BLaER1 treated with 17β-estradiol and CSF1 and Interleukin-3, amounts not matched to agents 10 nM and 100 nM (cell line): ENCODE data around the gene SLC34A1.

Experiments used
- H3K27ac ChIP-seq, 11 experiments: shearing (Covaris generic); formaldehyde crosslinking; 2 replicates each; pipeline ENCODE4 v1.8.1; 2022
- H3K27me3 ChIP-seq, 11 experiments: shearing (Covaris generic); formaldehyde crosslinking; 2 replicates each; pipeline ENCODE4 v1.8.1; 2022
- H3K36me3 ChIP-seq, 11 experiments: shearing (Covaris generic); formaldehyde crosslinking; 2 replicates each; pipeline ENCODE4 v1.8.1; 2022
- H3K4me1 ChIP-seq, 10 experiments: shearing (Covaris generic); formaldehyde crosslinking; 2 replicates each; pipeline ENCODE4 v1.8.1; 2022
- H3K4me2 ChIP-seq, 11 experiments: shearing (Covaris generic); formaldehyde crosslinking; 2 replicates each; pipeline ENCODE4 v1.8.1; 2022
- H3K4me3 ChIP-seq, 10 experiments: shearing (Covaris generic); formaldehyde crosslinking; 2 replicates each; pipeline ENCODE4 v1.8.1; 2022
- H3K9ac ChIP-seq, 11 experiments: shearing (Covaris generic); formaldehyde crosslinking; 2 replicates each; pipeline ENCODE4 v1.8.1; 2022
- H3K9me3 ChIP-seq, 11 experiments: shearing (Covaris generic); formaldehyde crosslinking; replicated peaks in 1 of 11; 2 replicates each; pipeline ENCODE4 v1.8.1; 2022
- H4K20me1 ChIP-seq, 11 experiments: shearing (Covaris generic); formaldehyde crosslinking; 2 replicates each; pipeline ENCODE4 v1.8.1; 2022
- Cebpa-rat ChIP-seq, 11 experiments: shearing (Covaris generic); IDR thresholded peaks; 2 replicates each; pipeline ENCODE4 v1.8.1; 2022

The SLC34A1 gene, protein sequence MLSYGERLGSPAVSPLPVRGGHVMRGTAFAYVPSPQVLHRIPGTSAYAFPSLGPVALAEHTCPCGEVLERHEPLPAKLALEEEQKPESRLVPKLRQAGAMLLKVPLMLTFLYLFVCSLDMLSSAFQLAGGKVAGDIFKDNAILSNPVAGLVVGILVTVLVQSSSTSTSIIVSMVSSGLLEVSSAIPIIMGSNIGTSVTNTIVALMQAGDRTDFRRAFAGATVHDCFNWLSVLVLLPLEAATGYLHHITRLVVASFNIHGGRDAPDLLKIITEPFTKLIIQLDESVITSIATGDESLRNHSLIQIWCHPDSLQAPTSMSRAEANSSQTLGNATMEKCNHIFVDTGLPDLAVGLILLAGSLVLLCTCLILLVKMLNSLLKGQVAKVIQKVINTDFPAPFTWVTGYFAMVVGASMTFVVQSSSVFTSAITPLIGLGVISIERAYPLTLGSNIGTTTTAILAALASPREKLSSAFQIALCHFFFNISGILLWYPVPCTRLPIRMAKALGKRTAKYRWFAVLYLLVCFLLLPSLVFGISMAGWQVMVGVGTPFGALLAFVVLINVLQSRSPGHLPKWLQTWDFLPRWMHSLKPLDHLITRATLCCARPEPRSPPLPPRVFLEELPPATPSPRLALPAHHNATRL

DNA sequence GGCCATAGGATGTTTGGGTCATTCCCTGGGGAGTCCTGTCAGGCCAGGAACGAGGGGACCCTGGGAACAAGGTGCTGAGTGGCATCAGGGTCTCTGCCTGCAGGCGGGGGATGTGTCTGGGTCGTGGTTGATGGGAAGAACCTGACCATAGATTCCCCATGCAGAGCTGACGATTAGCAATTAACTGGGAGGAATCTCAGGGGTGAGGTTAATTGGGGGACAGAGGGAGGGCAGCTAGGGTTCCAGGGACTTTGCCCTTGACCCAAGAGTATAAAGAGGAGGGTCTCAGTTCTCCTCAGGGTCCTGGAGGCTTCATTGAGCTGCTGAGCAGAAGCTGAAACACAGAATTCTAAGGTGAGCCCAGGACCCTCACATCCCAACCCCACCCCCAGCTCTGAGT, at the start of gene SLC34A1:
Gene SLC34A1 (plus strand): TSS at position 301 of the 400 bp plus-strand sequence. CDS start 1,308 bp downstream, outside the sequence.
- H3K36me3 ChIP-seq = no peaks in the 10 kb centered on the region
- H3K4me3 ChIP-seq = no peak within 1 kb of the TSS
- no peak within 1 kb of the TSS; a peak in 1 of 22 replicates for H3K9ac ChIP-seq
- no peaks in the 10 kb centered on the region for H3K9me3 ChIP-seq
- peaks cover 0 to 4% (median 0%) of the 10 kb centered on the region in 11 experiments; a peak in 2 of 22 replicates for H4K20me1 ChIP-seq
- H3K27ac ChIP-seq = no peak within 1 kb of the TSS
- H3K4me1 ChIP-seq = peaks cover 35 to 82% (median 74%) of the 10 kb centered on the region in 10 experiments
- no peak for TF ChIP-seq Cebpa-rat (IDR thresholded peaks at IDR 0.05)
- H3K27me3 ChIP-seq = peaks cover 0 to 10% (median 0%) of the 10 kb centered on the region in 11 experiments; a peak in 1 of 22 replicates
- H3K4me2 ChIP-seq = peak within 1 kb of the TSS in 9 of 11 experiments; percentile 16 to 93 (median 69); a peak in 10 of 22 replicates

DNA sequence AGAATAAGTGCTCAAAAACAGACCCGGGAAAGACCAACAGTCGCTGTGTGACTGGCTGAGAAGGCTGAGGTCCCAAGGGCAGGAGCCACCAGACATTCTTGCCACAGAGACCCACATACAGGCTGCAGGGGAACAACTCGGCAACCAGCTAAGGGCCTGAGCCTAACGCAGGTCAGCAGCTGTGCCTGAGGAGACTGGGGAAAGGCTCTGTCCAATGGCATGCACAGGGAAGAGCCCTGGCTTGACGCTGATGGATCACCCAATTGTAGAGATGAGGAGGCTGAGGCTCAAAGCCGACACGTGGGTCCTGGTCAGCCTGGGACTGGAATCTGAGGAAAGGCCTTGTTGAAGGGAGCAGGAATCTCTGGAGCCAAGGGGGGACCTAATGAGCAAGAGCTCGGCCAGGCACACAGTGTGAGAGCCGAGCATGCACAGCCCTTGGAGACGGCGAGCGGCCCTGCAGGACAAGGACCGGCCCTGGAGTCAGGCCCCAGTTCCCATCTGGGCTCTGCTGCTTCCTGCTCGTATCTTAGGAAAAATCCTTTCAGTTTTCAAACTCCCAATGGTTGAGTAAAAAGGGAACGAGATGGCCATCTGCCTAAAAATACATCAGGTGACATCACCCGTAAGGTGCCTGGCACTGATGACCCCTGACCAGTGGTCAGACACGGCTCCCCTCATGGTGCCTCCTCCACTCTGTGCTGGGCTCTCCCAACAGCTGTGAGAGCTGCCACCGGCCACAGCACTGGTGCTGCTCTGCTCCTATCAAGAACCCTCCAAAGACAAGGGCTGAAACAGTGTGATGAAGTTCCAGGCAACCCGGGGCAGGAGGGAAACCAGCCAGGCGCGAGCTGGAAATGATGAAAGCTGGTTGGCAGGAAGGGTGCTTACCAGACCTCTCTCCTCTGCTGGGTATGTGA, 49.2 kb upstream of the SLC34A1 start:
- Histone ChIP-seq H4K20me1 (peaks cover 22 to 100% (median 77%) of the 10 kb centered on the region in 11 experiments; a peak in 21 of 22 replicates), H3K4me2 (peak overlapping the region; percentile 58 to 98 (median 90)), H3K9ac (peak overlapping the region in 8 of 11 experiments; percentile 55 to 83 (median 76); a peak in 15 of 22 replicates), H3K9me3 (no peaks in the 10 kb centered on the region), H3K4me1 (peaks cover 80 to 100% (median 100%) of the 10 kb centered on the region in 10 experiments), H3K36me3 (peaks cover 45 to 94% (median 72%) of the 10 kb centered on the region in 11 experiments), H3K4me3 (peak overlapping the region in 2 of 10 experiments; percentile 26 to 29; a peak in 4 of 20 replicates), H3K27me3 (no peaks in the 10 kb centered on the region), H3K27ac (peak overlapping the region in 8 of 11 experiments; percentile 75 to 92 (median 84); a peak in 15 of 22 replicates)
- no peak for TF ChIP-seq Cebpa-rat (IDR thresholded peaks at IDR 0.05)

DNA sequence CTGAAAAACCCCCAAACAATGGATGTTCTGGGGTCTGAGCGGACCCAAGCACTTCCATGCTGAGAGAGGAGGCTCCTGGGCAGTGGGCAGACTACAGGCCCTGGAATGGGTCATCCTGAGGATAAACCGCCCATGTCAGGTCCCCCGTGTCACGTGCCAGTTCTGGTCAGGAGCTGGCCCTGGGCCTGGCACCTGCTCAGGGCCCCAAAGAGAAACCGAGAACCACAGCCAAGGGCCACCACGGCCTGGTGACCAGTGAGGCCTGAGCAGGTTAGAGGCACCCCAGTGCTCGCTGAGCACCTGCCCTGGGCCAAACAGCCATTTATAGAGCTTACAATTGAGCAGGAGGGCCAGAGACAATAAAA, 48.6 kb upstream of the SLC34A1 start:
- no peaks in the 10 kb centered on the region for H3K9me3 ChIP-seq
- TF ChIP-seq Cebpa-rat (IDR thresholded peaks at IDR 0.05) = no peak
- H3K36me3 ChIP-seq = peaks cover 45 to 88% (median 67%) of the 10 kb centered on the region in 11 experiments
- peak overlapping the region; percentile 58 to 98 (median 90); a peak in 21 of 22 replicates for H3K4me2 ChIP-seq
- peaks cover 85 to 100% (median 98%) of the 10 kb centered on the region in 10 experiments for H3K4me1 ChIP-seq
- peak overlapping the region in 8 of 11 experiments; percentile 37 to 92 (median 84); a peak in 15 of 22 replicates for H3K27ac ChIP-seq
- H3K4me3 ChIP-seq = no peak overlapping the region; a peak in 2 of 20 replicates
- H3K27me3 ChIP-seq = no peaks in the 10 kb centered on the region
- peaks cover 22 to 100% (median 79%) of the 10 kb centered on the region in 11 experiments; a peak in 21 of 22 replicates for H4K20me1 ChIP-seq
- H3K9ac ChIP-seq = peak overlapping the region in 8 of 11 experiments; percentile 55 to 83 (median 76); a peak in 13 of 22 replicates

DNA sequence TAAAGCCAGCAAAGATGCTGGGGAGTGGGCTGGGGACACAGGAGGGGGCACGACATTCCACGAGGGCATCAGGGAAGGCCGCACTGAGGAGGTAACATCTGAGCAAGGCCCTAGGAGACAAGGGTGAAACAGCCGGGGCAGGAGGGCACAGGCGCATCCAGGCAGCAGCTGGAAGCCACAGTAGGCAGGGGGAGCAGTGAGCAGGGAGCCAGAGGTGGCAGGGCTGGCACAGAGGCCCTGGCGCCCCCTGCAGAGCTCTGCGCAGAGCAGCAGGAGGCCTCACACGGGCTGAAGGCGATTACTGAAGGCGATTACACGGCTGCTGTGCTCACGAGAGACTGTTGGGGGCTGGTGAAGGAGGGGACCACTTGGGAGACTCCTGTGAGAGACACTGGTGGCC, 48.1 kb upstream of the SLC34A1 start:
- H4K20me1 ChIP-seq = peaks cover 22 to 96% (median 79%) of the 10 kb centered on the region in 11 experiments; a peak in 21 of 22 replicates
- TF ChIP-seq Cebpa-rat (IDR thresholded peaks at IDR 0.05) = no peak
- peaks cover 85 to 96% (median 94%) of the 10 kb centered on the region in 10 experiments for H3K4me1 ChIP-seq
- no peaks in the 10 kb centered on the region for H3K9me3 ChIP-seq
- H3K36me3 ChIP-seq = peaks cover 46 to 84% (median 69%) of the 10 kb centered on the region in 11 experiments
- no peak overlapping the region for H3K4me3 ChIP-seq
- H3K9ac ChIP-seq = peak overlapping the region in 8 of 11 experiments; percentile 55 to 83 (median 76); a peak in 14 of 22 replicates
- H3K27me3 ChIP-seq = no peaks in the 10 kb centered on the region
- H3K4me2 ChIP-seq = peak overlapping the region; percentile 17 to 98 (median 90); a peak in 20 of 22 replicates
- peak overlapping the region in 7 of 11 experiments; percentile 37 to 92 (median 85); a peak in 13 of 22 replicates for H3K27ac ChIP-seq

DNA sequence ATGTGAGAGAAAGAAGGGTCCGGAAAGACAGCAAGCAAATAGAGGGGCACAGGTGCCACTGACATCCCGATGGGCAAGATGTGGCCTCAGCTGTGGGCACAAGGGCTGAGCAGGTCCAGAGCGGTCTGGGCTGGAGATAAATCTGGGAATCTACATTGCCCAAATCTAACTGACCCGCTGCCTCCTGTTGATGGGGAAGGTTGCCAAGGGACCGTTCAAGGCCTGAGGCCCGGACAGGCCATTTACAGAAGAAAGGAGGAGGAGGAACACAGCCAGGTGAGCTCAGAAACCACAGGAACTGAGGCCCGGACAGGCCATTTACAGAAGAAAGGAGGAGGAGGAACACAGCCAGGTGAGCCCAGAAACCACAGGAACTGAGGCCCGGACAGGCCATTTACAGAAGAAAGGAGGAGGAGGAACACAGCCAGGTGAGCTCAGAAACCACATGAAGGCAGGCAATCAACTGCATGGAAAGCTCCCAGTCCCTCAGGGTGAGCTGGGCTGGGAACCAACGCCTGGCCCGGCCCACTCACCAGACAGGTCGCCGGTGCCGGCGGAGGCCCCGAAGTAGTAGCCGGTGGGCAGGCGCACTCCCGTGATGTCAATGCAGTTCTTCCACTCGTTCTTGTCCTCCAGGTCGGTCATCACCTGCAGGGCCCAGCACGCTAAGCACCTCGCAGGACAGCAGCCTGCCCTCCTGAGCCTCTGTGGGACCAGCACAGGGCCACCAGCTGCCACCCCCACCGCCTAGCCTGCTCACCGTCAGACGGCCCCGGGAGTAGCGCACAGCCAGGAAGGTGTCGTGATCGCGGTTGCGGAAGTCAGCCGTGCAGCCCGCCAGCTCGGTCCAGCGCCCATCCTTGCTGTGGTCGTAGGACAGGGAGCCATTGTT, 47.4 kb upstream of the SLC34A1 start:
- H3K27ac ChIP-seq = peak overlapping the region in 7 of 11 experiments; percentile 9 to 92 (median 85); a peak in 7 of 22 replicates
- no peak for TF ChIP-seq Cebpa-rat (IDR thresholded peaks at IDR 0.05)
- no peaks in the 10 kb centered on the region for H3K9me3 ChIP-seq

DNA sequence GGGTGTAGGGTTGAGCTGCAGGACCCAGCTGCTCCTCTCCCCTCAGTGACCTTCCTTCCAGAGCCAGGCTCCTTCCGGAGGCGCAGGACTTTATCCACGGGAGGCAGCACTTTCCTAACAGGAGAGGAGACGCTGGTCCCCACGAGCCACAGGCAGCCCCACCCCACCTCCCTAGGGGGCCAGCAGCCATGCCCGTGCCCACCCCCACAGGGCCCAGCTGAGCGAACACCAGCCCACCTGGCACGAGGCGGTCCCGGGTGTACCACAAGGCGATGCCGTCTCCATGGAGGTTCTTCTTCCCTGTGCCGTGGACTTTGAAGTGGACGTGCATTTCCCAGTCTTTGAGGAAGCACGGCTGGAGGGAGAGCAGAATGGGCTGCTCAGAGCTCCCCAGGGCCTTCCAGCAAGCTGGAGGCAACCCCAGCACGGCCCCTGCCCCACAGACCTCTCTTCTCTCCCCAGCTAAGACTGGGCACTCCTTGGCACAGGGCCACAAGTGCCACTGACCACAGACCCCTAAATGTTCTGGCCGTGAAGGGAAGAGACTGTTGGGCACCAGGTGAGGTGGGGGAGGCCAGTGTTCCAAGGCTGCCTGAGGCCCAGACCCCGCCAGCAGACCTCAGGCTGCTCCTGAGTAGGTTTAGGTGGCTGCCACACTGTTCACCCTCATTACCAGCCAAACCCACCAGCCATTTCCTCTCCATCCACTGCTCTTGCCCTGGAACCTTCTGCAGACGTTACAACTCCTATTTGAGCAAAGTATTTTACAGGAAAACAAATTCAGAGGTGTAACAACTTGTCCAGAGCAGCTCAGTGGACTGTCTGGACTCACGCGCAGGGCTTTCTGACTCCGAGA, 45.8 kb upstream of the SLC34A1 start:
- Histone ChIP-seq H3K27ac (peak overlapping the region in 8 of 11 experiments; percentile 34 to 91 (median 58); a peak in 16 of 22 replicates), H4K20me1 (peaks cover 22 to 96% (median 80%) of the 10 kb centered on the region in 11 experiments; a peak in 21 of 22 replicates), H3K4me2 (peak overlapping the region; percentile 55 to 98 (median 89)), H3K4me3 (peak overlapping the region in 2 of 10 experiments; percentile 28 to 31; a peak in 3 of 20 replicates), H3K9me3 (no peaks in the 10 kb centered on the region), H3K4me1 (peaks cover 70 to 79% (median 71%) of the 10 kb centered on the region in 10 experiments), H3K36me3 (peaks cover 67 to 94% (median 86%) of the 10 kb centered on the region in 11 experiments), H3K9ac (peak overlapping the region in 9 of 11 experiments; percentile 4 to 83 (median 50); a peak in 16 of 22 replicates), H3K27me3 (no peaks in the 10 kb centered on the region)
- TF ChIP-seq Cebpa-rat (IDR thresholded peaks at IDR 0.05) = no peak

More for the DNA sequence above, 47.4 kb upstream of the SLC34A1 start:
- H3K9ac ChIP-seq = peak overlapping the region in 9 of 11 experiments; percentile 6 to 83 (median 49); a peak in 13 of 22 replicates
- H4K20me1 ChIP-seq = peaks cover 22 to 96% (median 79%) of the 10 kb centered on the region in 11 experiments; a peak in 21 of 22 replicates
- H3K4me2 ChIP-seq = peak overlapping the region; percentile 17 to 98 (median 90); a peak in 21 of 22 replicates
- peaks cover 53 to 89% (median 75%) of the 10 kb centered on the region in 11 experiments for H3K36me3 ChIP-seq
- no peak overlapping the region for H3K4me3 ChIP-seq
- peaks cover 85 to 94% (median 87%) of the 10 kb centered on the region in 10 experiments for H3K4me1 ChIP-seq
- no peaks in the 10 kb centered on the region for H3K27me3 ChIP-seq
